NCI-H2107 (cell line): ENCODE measurements around the gene DNAJB4.
"Not testable (repeated sequence)": the region's sequence is repeated elsewhere in the genome, so short reads cannot be mapped to it uniquely, and the experiment has no call there.

Experiments
- DNase-seq: peaks from one replicate; lab custom pipeline; 2025; lab: John Stamatoyannopoulos, UW

The DNAJB4 gene

GRCh38 chr1:78038491-78038939, 33.8 kb downstream of the DNAJB4 start:
- no peak for DNase-seq

- DNase-seq, result no peak
These were observed 35.8 kb downstream of the DNAJB4 start for GRCh38 chr1:78040484-78041089.

GRCh38 chr1:78043436-78043835, 38.7 kb downstream of the DNAJB4 start:
- no peak for DNase-seq

GRCh38 chr1:78044796-78045562, 40.2 kb downstream of the DNAJB4 start:
- no peak for DNase-seq

- no peak for DNase-seq
These were observed 40.8 kb downstream of the DNAJB4 start for GRCh38 chr1:78045563-78045925.

GRCh38 chr1:78045926-78046778, 41.4 kb downstream of the DNAJB4 start, which contains the start of gene GIPC2:
TSS of gene GIPC2 (plus strand) at chr1:78045966. CDS start at chr1:78046095, 129 bp downstream.
- no peak for DNase-seq

- DNase-seq, result no peak
These were observed 42.4 kb downstream of the DNAJB4 start for GRCh38 chr1:78047106-78047505.

- DNase-seq, result no peak
These were observed 42.9 kb downstream of the DNAJB4 start for GRCh38 chr1:78047631-78048030.

GRCh38 chr1:78048446-78048845, 43.7 kb downstream of the DNAJB4 start:
- DNase-seq, result no peak

- DNase-seq, result no peak
These were observed 44.7 kb downstream of the DNAJB4 start for GRCh38 chr1:78049396-78049795.

GRCh38 chr1:78051005-78051404, 46.3 kb downstream of the DNAJB4 start:
- DNase-seq, result no peak

GRCh38 chr1:78052685-78053405, 48.1 kb downstream of the DNAJB4 start:
- no peak for DNase-seq

GRCh38 chr1:78053498-78053897, 48.8 kb downstream of the DNAJB4 start:
- DNase-seq, result no peak

GRCh38 chr1:78054559-78054958, 49.8 kb downstream of the DNAJB4 start:
- DNase-seq, result no peak

GRCh38 chr1:78054972-78055371, 50.2 kb downstream of the DNAJB4 start:
- DNase-seq, result no peak

GRCh38 chr1:78055565-78056132, 50.9 kb downstream of the DNAJB4 start:
- DNase-seq, result no peak

GRCh38 chr1:78058670-78059069, 53.9 kb downstream of the DNAJB4 start:
- no peak for DNase-seq

GRCh38 chr1:78060857-78061563, 56.3 kb downstream of the DNAJB4 start:
- DNase-seq, result no peak

- no peak for DNase-seq
These were observed 57.2 kb downstream of the DNAJB4 start for GRCh38 chr1:78061825-78062523.

- not testable (repeated sequence) for DNase-seq
These were observed 60.1 kb downstream of the DNAJB4 start for GRCh38 chr1:78064886-78065285.
